Urothelium cell line (cell line): ENCODE data around the gene IFRD2.

ENCODE experiments used
- DNase-seq: peaks from one replicate; pipeline ENCODE4 v3.0.0; 2011; ENCODE audit warnings: low spot score, mixed read lengths
- FAIRE-seq: peaks from 2 replicates; lab custom pipeline; 2011; peaks lifted over from hg19 to GRCh38; lab: Jason Lieb, UNC

IFRD2 gene

DNA sequence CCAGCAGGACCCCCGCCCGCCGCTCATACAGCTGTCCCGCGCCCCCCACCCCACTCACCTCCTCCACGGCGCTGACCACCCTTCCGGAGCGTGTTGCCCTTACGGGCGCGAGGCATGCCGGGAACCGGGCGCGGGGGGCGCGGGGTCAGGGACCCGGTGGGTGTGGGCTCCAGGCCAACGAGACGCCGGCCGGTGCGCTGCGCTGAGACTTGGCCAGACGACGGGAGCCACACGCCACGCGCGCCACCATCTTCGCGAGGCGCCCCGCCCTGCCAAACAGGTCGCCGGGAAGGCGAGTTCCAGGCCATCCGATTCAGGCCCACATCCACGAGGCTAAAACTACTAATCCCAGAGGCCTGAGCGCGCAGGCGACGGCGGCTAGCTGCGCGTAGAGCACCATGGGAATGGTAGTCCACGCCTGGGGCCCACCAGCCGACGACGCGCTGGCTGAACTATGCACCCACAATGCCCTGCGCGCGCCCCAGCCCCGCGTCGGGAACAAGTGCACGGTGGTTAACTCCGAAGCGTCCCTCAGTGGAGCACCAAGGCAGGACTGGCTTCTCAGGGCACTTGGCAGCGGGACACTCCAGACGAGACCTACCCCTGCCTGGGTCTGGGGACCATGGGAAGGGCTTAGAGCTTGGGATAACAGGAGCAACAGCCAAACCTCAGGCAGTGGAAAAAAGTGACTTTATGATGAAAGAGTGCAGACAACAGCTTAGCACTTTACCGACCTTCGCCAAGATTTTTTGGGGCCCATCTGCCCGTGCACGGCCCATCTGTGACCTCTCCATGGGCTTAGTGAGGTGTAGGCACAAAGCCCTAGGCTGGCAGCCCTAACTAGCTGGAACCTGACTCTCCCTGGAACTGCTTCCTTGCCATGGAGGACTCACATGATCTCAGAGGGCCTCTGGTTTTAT, at the start of gene IFRD2:
Gene IFRD2 (minus strand): TSS at position 271 of the 920 bp plus-strand sequence. CDS start 155 bp downstream, at position 116.
- FAIRE-seq: peak; percentile 99
- peak; percentile 97 for DNase-seq

DNA sequence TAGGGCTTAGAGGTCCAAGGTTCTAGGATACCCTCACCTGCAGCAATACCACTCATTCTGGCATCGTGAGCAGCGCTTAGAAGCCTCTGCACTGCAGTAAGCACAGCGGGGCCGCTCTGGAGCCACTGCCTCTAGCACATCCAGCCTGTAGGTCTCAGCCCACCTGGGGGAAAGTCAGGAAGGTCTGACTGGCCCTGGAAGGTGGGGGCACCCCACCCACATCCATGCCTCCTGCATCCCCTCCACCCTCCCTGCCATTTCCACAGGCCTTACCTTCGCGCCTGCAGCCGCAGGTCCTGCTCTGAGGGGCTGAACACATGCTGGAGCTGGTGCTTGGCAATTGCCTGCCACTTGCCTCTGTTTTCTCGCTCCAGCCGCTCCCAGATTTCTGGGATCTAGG, 49.3 kb upstream of the IFRD2 start:
- FAIRE-seq (no peak), DNase-seq (no peak)

- DNase-seq: no peak
- no peak for FAIRE-seq
Measured at GRCh38 chr3:50340448-50341329, 48.5 kb upstream of the IFRD2 start, which contains the start of gene RASSF1. TSS of gene RASSF1 (minus strand) at chr3:50340836. CDS start at chr3:50340805, 31 bp downstream.

- DNase-seq (no peak), FAIRE-seq (no peak)
Measured at GRCh38 chr3:50340147-50340447, 47.9 kb upstream of the IFRD2 start.

DNA sequence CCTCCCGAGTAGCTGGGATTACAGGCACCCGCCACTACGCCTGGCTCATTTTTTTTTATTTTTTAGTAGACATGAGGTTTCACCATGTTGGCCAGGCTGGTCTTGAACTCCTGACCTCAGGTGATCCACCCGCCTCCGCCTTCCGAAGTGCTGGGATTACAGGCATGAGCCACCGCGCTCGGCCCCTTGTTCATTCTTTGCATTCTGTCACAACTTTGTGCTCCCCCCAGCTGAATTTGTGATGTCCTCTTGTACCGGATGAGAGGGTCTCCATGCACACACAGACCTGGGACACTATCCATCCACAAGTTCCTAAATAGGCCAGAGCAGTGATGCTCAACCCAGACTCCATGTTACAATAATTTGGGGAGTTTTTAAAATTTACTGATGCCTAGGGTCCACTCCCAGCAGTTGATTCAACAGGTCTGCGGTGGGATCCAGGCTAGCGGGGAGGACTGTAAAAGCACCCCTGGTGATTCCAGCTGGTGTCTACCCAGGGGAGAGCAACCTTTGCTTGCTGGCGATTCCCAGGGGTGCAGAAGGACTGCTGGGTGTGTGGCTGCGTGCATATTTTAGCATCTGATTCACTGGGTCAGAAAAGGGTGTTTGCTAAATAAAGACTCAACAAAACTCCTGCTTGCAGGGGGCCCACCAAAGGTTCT, 47.4 kb upstream of the IFRD2 start:
- no peak for FAIRE-seq
- no peak for DNase-seq

- no peak for DNase-seq
- no peak for FAIRE-seq
Measured at GRCh38 chr3:50338965-50339364, 46.7 kb upstream of the IFRD2 start.

DNA sequence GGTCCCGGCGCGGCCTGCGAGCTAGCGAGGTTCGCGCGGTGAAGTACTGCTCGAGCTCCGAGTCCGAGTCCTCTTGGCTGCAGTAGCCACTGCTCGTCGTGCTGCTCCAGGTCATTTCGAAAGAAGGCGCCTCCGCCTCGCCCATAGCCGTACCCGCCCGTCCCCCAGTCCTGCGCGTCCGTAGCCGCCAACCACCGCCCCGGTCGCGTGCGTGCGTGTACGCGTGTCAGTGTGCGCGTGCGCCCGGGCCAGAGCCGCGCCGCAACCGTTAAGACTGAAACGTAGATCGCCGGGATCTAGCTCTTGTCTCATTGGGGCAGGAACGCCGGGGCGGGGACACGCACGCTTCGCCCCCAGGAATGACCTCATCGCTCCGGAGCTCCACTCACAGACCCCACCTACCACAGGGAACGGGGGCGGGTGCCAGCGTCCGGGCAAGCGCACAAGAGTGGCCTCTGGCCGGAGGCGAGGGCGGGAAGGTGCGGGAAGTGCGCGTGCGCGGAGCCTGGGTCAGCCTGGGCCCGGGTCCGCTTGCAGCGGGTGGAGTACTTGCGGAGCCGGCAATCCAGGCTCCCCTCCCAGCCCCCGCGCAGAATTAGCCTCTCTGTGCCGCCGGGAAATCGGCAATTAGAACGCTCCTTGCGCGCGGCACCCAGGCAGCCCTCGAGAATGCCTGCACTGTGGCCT, 45.1 kb upstream of the IFRD2 start:
- DNase-seq: peak; percentile 99
- FAIRE-seq: peak; percentile 94

DNA sequence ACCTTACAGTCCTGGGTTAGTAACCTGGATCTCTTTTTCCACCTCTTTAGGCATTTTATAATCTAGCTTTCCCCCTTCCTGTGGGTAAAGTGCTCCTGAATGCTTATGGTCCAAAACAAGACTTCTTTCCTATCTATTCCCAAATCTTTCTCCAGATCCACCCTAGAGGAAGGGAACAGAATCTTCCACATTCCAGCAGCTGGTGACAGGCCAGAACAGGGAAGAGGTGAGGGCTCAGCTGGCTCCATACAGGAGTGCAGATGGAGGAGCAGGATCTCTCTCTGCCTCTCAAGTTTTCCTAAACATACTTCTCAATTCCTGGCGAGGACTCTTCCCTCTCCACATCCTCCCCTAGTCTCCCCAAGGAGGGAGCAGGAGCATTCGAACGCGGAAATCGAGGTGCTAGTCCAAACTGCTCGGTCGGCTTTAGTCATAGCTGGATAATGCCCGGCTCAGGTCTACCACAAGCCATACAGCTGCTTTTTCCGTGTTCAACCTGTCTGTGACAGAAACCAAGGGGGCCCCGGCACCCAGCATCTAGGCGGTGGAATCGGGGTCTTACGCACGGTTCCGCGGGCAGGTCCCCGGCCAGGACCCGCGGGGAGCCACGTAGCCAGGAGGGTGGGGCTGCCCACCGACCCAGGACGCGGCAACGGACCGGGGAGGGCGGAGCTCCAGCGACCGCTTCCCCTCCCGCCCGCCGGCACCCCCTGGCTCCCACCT, 44.4 kb upstream of the IFRD2 start:
- peak; percentile 33 for DNase-seq

GRCh38 chr3:50334339-50335075, 42.3 kb upstream of the IFRD2 start:
- DNase-seq (no peak), FAIRE-seq (no peak)

More for the DNA sequence above, 44.4 kb upstream of the IFRD2 start:
- no peak for FAIRE-seq

GRCh38 chr3:50333744-50334328, 41.6 kb upstream of the IFRD2 start:
- DNase-seq (no peak), FAIRE-seq (no peak)

DNA sequence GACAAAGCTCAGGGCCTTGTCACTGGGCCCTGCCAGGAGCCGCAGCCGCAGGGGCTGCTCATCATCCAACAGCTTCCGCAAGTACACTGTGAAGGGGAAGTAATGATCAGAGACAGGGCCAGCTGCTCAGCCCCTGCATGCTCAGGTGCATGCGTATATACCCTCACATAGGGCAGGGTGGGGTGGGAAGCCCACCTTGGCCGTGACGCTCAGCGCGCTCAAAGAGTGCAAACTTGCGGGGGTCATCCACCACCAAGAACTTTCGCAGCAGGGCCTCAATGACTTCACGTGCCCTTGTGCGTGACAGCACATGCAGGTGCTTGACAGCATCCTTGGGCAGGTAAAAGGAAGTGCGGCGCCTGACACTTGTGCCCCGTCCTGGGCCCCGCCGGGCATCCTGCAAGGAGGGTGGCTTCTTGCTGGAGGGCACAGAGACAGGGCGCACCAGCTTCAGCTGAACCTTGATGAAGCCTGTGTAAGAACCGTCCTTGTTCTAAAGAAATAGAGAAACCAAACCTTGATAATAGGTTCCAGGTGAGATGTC, 39.2 kb upstream of the IFRD2 start:
- DNase-seq (no peak), FAIRE-seq (no peak)

GRCh38 chr3:50330330-50330729, 38.1 kb upstream of the IFRD2 start:
- FAIRE-seq (no peak), DNase-seq (no peak)

DNA sequence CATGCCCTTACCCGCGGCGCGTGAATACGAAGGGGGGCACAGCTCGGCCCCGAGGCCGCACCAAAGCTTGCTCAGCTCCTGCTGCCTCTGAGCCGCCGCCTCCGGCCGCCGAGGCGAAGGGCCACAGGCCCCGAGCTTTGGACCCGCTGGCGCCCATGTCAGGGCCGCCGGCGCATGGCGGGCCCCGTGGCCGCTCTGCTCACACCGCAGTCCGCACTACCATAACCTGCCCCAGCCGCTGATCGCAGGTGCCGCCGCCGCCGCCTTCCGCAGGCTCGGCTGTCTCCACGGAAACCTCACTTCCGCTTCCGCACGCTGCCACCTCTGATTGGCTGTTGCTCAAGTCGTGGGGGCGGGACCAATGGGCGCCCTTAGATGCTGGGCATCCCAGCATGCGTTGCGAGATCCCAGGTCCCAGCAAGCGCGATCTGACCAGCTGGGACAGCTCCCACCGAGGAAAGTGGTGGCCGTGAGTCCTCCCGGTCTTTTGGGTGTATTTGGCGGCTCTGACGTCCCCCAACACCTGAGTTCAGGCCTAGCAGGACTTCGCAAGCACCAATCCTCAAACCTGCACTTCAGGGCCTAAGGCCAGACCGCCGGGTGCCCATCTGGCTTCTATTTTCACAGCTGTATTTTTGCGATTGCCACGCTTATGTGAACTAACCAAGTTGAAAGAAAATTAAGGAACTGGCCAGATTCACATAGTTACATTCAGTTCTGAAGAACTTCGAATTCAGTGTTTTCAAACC, 35.9 kb upstream of the IFRD2 start, which contains the start of gene TUSC2:
Gene TUSC2 (minus strand): TSS at position 281 of the 749 bp plus-strand sequence. CDS start 124 bp downstream, at position 157.
- DNase-seq: peak; percentile 97
- FAIRE-seq: peak; percentile 96

- DNase-seq: no peak
- no peak for FAIRE-seq
Measured at GRCh38 chr3:50327129-50327528, 34.9 kb upstream of the IFRD2 start.

- DNase-seq (no peak), FAIRE-seq (no peak)
Measured at GRCh38 chr3:50326182-50326541, 33.9 kb upstream of the IFRD2 start.

- FAIRE-seq: no peak
Measured at GRCh38 chr3:50325497-50326181, 33.4 kb upstream of the IFRD2 start.

GRCh38 chr3:50325113-50325480, 32.9 kb upstream of the IFRD2 start:
- DNase-seq: no peak
- peak; percentile 5 for FAIRE-seq

More at GRCh38 chr3:50325497-50326181, 33.4 kb upstream of the IFRD2 start:
- no peak for DNase-seq
